HS-27A (cell line): ENCODE results near the gene FGGY.
A peak's percentile ranks its signal among the peaks of the same experiment; 100 is the strongest.

Experiments
- DNase-seq: peaks from one replicate; pipeline ENCODE4 v3.0.0-alpha.2; 2012; ENCODE audit warnings: low read depth, missing footprints

FGGY gene

DNA sequence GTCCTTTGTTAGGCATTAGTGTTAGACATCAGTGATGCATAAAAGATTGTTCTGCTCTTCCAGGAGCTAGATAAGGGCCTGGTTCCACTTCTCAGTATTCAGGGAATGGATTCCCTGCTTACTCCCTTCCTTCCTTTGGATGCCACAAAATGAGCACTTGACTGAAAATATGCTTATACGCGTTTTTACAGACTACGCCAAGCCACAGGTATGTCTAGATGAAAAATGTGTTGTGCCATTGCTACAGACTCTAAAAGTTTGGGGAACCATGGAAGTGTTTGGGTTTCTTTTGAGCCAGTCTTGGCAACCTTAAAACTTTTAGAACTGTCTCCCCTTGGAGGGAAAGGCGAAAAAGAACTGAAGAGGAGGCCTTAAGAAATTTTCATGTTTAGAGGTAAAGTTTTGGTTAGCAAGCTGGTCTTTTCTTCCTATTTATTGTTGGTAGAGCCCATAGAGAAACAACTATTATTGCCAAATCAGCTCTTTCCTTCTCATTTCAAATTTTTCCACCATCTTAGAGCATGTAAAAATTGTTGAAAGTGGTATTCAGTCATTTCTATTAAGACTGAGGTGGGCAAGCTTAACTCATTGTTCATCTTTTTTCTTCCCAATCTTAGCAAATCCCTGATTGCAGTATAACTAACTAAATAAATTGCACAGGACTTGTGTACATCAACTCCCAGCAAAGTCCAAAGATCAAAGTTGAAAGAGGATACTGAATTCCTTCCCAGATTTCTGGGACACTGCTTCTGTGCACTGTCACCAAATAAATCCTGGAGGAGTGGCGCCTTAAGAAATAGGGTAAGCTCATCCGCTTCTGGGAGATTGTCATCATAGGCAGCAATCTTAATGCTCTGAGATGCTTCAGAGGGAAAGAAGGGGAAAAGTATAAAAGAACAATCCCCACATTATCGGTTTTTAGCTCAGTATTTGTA is 18.9 kb downstream of the FGGY start:
- no peak for DNase-seq

GRCh38 chr1:59316497-59317128 is 19.7 kb downstream of the FGGY start:
- DNase-seq: no peak

GRCh38 chr1:59317343-59317742 is 20.4 kb downstream of the FGGY start:
- no peak for DNase-seq

DNA sequence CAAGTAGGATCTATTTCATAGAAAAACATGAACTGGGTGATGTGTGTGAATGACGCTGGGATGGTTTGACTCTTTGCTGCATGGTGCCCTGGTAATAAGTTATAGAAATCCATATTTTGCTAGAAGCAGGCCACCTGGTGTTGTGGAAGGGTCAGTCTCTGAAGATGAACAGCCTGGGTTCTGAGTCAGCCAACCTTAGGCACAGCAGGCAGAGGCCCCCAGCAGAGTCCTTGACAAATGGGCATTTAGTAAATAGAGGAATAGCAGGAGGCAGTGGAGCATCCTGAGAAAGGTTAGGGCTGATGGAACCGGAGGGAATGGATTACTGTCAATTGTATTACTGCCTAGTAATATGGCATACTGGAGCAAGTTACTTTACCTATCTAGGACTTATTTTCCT is 20.9 kb downstream of the FGGY start:
- DNase-seq: no peak

GRCh38 chr1:59318271-59318860 is 21.5 kb downstream of the FGGY start:
- no peak for DNase-seq

- DNase-seq: no peak
These were observed 25.5 kb downstream of the FGGY start for GRCh38 chr1:59322394-59322793.

GRCh38 chr1:59322814-59323213 is 25.9 kb downstream of the FGGY start:
- DNase-seq: no peak

DNA sequence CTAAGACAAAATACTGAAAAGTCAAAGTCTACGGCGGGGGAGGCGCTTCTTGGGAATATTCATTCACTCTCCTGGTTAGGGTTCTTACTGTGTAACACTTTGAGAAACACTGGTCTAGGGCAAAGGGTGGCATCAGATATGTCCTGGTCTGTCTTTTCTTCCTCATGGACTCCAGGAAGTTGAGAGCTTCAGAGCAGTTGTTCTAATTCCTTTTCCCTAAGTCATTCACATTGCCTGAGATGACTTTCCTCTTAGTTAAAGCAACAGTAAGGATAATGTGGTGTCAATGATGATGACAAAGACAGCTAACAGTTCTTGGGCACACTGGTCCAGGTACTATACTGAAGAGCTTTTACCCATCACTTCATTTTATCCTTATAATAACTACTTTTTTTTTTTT is 27.0 kb downstream of the FGGY start:
- no peak for DNase-seq

DNA sequence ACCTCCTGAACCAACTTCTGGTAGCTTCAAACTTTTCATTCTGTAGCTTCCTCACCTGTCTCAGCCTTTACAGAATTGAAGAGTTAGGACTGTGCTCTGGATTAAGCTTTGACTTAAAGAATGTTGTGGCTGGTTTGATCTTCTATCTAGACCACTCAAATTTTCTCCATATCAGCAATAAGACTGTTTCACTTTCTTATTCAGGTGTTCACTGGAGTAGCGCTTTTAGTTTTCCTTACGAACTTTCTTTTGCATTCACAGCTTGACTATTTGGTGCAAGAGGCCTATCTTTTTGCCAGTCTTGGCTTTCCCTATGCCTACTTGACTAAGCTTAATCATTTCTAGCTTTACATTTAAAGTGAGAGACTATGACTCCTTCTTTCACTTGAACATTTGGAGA is 31.5 kb downstream of the FGGY start:
- DNase-seq: no peak

- DNase-seq: no peak
These were observed 32.6 kb downstream of the FGGY start for GRCh38 chr1:59329412-59330053.

DNA sequence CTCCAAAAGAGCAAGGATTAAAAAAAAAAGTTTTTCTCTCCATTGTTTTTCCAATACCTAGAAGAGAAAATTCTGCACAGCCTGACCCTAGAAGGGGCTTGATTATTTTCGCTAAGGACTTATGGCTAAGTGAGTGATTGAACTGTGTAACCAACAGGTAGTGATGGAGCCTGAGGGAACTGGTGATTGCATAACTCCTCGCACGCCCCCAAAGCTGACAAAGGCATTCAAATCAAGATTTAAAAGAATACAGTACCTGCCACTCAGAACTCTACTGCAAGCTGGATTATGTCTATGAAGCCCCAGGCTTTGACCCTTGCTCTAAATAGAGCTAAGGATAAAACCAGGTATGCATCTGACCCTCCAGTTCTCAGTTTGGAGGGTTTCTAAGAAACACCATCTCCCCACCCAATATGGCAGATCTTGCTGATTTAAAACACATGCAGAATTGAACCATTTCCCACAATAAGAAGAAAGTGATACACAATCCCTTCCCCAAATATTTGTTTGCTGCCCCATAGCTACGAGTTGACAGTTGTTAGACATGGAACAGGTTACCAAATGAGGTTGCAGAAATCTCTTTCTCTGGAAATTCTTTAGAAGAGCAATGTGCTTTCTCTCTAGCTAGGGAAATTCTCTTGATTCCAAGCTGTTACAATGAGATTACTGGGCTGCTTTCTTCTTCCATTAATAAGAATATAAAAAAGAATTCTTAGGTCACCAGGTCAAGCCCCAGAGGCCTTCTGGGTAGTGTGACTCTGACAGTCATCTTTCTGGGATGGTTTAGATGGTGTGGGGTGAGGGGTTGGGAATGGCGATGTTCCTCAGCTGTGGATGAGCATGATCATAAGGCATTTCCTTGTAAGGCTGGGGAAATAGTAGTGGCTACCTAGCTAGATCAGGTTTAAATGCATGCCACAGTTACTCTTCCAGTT is 35.1 kb downstream of the FGGY start:
- DNase-seq: no peak

GRCh38 chr1:59332983-59333382 is 36.1 kb downstream of the FGGY start:
- DNase-seq: peak; percentile 20

GRCh38 chr1:59333626-59334277 is 36.9 kb downstream of the FGGY start:
- DNase-seq: no peak

- DNase-seq: no peak
These were observed 43.8 kb downstream of the FGGY start for GRCh38 chr1:59340411-59341307.

- DNase-seq: no peak
These were observed 46.1 kb downstream of the FGGY start for GRCh38 chr1:59342801-59343575.

- no peak for DNase-seq
These were observed 46.6 kb downstream of the FGGY start for GRCh38 chr1:59343576-59343840.

GRCh38 chr1:59345221-59345620 is 48.3 kb downstream of the FGGY start:
- DNase-seq: no peak

GRCh38 chr1:59346429-59346828 is 49.5 kb downstream of the FGGY start:
- no peak for DNase-seq

DNA sequence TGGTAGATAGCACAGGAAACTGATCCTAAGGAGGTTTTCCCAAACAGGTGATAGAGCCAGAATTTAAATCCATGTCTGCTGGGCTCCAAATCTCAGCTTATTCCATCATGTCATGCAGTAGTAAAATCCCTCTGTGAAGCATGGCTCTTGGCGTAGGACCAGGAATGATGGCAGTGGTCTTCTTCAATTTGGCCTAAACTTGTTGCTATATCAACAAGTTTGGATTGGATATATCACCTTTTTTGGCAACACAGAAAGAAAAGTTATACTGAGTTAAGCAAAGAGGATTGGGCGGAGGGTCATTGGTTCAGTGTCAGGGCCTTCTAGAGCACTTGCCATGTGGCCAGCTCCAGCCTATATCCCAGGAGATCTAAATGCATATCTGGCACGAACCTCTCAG is 52.2 kb downstream of the FGGY start:
- DNase-seq: no peak
